Stimulated activated CD8-positive, alpha-beta memory T cell treated with anti-CD3 and anti-CD28 coated beads, Interleukin-4, amount 100 ng/mL, for 1 hour (primary cell): ENCODE results near the gene CRABP2.

ENCODE experiments used
- DNase-seq, 2 donors: peaks; one replicate each; pipeline ENCODE4 v3.0.0-alpha.2; 2020; ENCODE audit warnings: low read depth in 2 of 2, low spot score in 1 of 2

Gene CRABP2

GRCh38 chr1:156670791-156671190 is 34.6 kb downstream of the CRABP2 start:
- no peak for DNase-seq

GRCh38 chr1:156670359-156670758 is 35.0 kb downstream of the CRABP2 start:
- no peak for DNase-seq

- DNase-seq = no peak
Measured at GRCh38 chr1:156669794-156670193, 35.6 kb downstream of the CRABP2 start.

- no peak for DNase-seq
Measured at GRCh38 chr1:156668801-156669637, 36.4 kb downstream of the CRABP2 start.

GRCh38 chr1:156667968-156668709 is 37.2 kb downstream of the CRABP2 start:
- no peak for DNase-seq

- DNase-seq = no peak
Measured at GRCh38 chr1:156667610-156667967, 37.8 kb downstream of the CRABP2 start.

GRCh38 chr1:156666862-156667609 is 38.3 kb downstream of the CRABP2 start:
- DNase-seq = no peak

GRCh38 chr1:156665539-156665938 is 39.8 kb downstream of the CRABP2 start:
- no peak for DNase-seq

- no peak for DNase-seq
Measured at GRCh38 chr1:156664767-156665411, 40.5 kb downstream of the CRABP2 start.

GRCh38 chr1:156664046-156664766 is 41.2 kb downstream of the CRABP2 start:
- no peak for DNase-seq

- DNase-seq = no peak
Measured at GRCh38 chr1:156663178-156663577, 42.2 kb downstream of the CRABP2 start.

GRCh38 chr1:156662800-156663055 is 42.7 kb downstream of the CRABP2 start:
- DNase-seq = no peak

- no peak for DNase-seq
Measured at GRCh38 chr1:156662005-156662799, 43.2 kb downstream of the CRABP2 start.

- no peak for DNase-seq
Measured at GRCh38 chr1:156660752-156661112, 44.7 kb downstream of the CRABP2 start.

- peak; percentile 70 to 79 for DNase-seq
Measured at GRCh38 chr1:156659988-156660751, 45.2 kb downstream of the CRABP2 start.

- DNase-seq = no peak
Measured at GRCh38 chr1:156659661-156659987, 45.8 kb downstream of the CRABP2 start.

GRCh38 chr1:156658945-156659574 is 46.3 kb downstream of the CRABP2 start:
- DNase-seq = no peak

- no peak for DNase-seq
Measured at GRCh38 chr1:156658496-156658895, 46.9 kb downstream of the CRABP2 start.

GRCh38 chr1:156657741-156658319 is 47.6 kb downstream of the CRABP2 start:
- no peak for DNase-seq
